ENCODE results near the gene COG2.
"Not testable (repeated sequence)": the region's sequence is repeated elsewhere in the genome, so short reads cannot be mapped to it uniquely, and the experiment has no call there.

COG2 gene

DNA sequence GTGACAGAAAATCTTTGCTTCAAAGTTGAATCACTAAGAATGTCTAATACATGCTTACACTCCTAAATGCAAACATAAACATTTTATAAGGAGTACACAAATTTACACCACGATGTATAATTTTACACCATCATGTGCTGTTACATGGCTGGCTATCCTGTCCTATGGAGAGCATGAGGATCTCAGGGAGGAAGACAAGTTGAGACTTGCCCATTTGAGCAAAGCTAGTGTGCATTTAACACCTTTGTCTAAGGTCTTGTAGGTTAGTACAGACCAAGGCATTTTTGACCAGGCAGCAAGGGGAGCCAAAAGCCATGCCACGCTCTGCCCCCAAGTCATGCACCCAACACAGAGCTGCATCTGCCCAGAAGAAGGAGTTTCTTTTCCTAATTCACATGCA lies 14.5 kb upstream of the COG2 start:
- no peak for DNase-seq (ENCODE audit: low spot score)

DNA sequence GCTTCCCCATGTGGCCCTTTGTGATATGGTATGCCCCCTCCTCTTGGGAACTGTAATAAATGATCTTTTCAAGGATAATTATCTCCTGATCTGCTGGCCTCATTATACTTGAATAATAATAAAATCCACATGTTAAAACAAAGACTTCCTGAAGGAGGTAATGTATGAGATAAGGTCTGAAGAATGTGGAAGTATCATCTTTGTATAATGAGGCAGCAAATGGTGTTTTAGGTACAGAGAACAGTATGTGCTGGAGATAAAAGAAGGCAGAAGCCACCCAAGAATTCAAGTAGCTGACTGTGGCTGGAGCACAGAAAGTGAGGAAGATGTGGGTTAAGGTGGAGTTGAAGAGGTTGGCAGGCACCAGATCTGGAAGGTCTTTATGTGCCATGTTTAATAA lies 12.8 kb upstream of the COG2 start:
- DNase-seq (ENCODE audit: low spot score): no peak

DNA sequence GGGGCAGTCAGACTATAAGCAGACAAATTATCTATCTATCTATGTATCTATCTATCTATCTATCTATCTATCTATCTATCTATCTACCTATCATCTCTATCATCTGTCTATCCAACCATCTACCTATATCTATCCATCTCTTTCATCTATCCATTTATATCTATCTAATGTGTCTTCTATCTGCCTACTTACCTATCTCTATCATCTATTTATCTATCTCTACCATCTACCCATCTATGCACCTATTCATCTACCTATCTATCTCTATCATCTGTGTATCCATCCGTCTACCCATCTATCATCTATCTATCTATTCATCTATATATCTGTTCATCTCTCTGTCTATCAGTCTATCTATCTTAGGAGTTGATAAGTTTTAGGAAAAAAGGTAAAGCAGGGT lies 10.8 kb upstream of the COG2 start:
- DNase-seq (ENCODE audit: low spot score): no peak

DNA sequence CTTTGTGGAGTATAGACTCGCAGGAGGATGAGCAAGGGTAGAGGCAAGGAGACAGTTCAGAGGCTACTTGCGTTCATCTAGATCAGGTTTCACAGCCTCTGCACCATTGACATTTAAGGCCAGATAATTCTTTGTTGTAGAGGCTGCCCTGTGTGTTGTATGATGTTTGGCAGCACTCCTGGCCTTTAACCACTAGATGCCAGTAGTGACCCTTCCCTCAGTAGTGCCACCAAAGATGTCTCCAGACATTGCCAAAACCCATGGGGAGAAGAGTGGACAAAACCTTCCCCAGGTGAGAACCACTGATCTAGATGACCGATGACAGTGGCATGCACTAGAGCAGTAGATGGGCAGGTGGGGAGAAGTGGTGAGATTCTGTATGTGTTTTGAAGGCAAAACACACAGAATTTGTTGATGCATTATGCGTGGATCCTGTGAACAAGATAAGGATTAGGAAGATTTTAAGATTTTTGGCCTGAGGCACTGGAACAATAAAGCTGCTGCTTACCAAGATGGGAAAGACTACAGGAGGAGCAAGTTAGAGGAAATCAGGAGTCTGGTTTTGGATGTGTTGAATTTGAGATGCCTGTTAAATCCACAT lies 9.9 kb upstream of the COG2 start:
- DNase-seq (ENCODE audit: low spot score): no peak

DNA sequence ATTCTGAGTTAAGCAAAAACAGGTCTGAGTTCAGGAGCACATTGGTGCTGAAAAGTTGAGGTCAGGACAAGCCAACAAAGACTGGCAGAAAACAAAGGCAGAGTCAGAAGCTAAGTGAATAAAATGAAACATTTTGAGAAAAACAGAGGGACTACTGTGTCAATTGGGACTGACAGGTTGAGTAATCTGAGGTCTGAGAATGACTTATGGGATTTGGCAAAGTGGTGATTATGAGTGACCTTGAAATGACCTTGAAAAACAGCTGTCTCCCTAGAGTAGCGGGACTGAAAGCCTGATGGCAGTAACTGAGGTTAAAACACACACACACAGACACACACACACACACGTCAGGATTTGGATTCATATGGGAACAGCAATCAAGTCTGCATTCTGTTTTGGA lies 8.8 kb upstream of the COG2 start:
- DNase-seq (ENCODE audit: low spot score): no peak

DNA sequence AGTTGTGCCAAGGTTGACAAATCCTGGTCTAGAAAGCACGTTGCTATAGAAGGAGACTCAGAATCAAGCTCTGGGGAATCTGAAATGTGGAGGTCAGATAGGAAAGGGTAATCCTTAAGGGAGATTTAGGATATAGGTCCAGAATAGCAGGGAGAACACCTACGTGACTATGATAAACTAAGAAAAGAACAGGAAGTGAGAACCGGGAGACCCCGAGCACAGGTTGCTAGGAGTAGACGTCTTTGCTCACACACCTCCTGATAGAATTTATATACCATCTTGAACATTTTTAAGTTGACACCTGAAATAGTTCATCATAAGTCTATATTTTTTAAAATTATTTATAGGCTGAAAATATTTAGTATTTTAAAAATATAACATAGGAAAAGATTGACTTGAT lies 7.9 kb upstream of the COG2 start:
- no peak for DNase-seq (ENCODE audit: low spot score)

DNA sequence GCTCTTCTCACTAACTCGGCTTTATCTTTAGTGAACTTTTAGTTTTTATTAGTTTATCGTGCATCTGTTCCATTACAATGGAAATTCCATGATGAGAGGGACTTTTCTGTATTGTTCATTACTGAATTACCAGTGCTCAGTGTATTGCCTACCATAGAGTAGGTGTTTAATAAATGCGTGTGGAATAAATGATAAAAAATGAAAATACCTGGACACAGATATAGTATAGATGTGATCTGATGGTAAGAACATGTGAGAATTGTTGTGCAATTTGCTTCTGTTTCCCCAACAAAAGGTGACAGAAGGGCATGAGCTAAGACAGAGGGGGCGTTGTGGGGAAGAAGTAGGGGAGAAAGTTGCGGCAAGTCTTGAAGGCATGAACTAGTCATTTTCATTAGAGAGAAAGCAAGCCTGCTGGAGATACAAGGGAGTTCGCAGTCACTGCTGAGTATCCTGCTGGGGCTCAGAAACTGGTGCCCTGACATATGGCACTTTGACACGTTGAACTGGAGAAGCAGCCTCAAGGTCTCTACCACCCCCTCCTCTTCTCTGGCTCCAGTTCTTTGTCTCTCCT lies 5.6 kb upstream of the COG2 start:
- DNase-seq (ENCODE audit: low spot score): no peak

DNA sequence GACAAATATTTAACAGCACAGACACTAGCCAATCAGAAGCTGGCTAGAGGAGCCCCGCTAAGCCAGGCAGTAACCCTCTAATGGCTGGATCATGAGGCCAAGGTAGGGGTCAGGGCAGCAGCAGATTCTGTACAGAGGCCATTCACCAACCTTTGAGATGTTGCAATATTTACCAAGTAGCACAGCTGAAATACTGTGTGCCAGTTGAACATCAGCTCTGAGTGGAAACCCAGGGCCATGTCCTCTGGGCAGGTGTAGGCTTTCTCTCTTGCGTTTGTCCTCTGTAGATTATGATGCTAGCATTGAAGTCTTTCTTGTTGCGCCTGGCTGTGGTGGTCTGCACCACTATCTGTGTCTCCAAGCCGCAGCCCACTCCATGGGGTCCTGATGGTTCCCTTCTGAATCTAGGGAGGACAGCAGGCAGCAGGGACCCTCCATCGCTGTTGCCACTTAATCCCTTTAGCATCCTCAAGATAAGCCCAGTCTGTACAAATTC lies 2.5 kb upstream of the COG2 start:
- DNase-seq (ENCODE audit: low spot score): no peak

DNA sequence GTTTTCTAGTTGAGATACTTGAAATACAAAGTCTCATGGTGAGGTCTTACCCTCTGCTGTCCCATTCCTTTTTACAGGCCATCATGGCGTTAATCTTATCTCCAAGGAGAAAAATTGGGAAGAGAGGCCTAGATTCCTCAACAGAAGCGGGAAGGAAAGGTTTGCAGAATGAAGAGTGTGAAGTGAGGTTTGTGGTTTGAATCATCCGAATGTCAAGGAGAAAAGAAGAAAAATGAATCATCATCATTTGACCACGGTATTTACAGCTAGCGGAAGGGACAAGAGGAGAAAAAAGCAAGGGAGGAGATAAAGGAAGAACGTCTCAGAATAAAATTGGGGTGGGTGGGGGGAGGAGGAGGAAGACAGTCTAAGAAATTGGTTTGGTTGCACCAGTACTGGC lies 935 bp upstream of the COG2 start:
- DNase-seq (ENCODE audit: low spot score): no peak

DNA sequence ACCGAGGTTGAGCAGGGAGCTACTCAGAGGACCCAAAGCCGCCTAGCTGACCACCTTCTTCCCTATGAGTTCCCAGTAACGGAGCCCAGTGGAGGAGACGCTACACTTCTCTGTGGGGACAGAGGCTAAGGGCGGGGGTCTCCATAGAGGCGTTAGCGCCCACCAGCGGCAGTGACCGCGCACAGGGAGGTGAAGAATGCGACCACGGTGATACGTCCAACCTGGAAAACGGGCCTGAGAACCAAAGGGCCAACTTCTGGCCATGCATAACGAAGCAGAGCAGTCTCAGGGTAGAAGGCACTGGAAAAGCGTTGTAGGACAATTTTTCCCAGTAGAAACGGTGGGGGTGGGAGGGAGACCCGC lies 400 bp upstream of the COG2 start:
- DNase-seq (ENCODE audit: low spot score): no peak

DNA sequence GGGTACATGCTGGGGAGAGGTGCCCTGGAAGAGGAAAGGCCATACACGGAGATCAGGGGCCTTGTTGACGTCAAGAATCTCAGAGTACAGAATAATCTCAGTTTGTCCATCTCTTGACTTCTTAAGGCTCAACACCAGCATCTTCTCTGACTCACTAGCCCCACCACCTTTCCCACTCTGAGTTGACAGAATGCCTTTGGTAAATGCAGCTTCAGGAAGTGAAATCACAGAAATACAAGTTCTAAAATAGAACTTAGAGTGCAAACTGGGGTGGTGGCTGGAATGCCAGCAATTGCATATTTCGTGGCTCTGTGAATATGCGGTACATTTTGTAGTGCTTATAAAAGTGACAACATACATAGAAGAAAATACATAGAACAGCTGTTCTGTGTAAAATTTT lies 1.6 kb downstream of the COG2 start:
- DNase-seq (ENCODE audit: low spot score): no peak

DNA sequence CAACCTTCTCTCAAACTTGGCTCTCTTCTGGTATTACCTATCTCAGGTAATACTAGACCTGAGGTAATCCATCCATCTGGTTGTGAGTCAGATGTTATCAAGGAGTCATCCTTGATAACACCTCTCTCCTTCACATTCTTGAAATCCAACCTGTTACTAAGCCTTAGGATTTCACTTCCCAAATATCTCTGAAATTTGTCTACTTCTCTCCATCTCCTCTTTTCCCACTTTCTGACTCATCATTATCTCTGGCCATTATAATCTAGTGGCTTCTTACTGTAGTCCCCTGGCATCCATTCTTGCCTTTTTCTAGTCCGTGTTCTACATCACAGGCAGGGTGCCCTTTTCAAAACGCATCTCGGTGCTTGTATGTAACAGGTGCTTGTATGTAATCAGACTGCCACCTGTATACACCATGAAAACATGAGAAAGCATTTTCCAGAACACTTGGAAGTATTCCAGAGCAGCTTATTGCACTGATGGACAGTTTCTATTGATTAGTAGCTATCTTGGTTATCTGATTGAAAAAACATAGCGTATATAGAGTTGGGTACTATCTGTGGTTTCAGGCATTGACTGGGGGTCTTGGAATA lies 4.5 kb downstream of the COG2 start:
- no peak for DNase-seq (ENCODE audit: low spot score)

DNA sequence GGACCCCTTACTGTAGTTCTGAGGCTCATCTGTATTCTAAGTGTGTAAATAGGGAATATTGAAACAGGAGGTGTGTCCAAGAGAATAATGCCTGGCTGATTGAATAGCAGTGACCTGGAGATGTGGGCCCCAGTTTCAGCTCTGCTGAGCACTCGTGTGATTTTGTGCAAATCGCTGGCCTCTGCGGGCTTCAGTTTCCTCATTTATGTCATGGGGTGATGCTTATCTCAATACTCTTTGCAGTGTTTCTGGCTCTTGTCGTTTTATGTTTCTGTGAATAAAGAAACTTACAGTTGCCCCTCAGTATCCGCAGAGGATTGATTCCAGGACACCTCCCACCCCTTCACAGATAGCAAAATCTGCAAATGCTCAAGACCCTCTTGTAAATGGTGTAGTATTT lies 5.0 kb downstream of the COG2 start:
- no peak for DNase-seq (ENCODE audit: low spot score)

DNA sequence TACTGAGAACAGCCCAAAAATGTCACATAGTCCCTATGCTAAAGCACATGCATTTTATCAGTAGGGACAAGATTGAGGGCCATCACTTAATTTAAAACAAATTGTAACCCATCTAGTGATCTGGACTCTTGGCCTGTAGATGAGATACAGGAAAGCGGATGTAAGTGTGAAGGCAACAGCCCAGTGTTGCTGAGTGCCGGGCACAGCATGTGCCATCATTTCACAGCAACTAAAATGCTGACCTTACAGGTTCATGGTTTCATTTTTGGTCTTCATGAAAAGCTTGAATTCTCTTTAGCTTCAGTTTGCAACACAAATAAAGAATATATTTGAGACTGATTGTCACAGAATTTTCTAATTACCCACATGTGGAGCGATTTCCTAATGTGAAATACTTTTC lies 5.8 kb downstream of the COG2 start:
- DNase-seq (ENCODE audit: low spot score): no peak

DNA sequence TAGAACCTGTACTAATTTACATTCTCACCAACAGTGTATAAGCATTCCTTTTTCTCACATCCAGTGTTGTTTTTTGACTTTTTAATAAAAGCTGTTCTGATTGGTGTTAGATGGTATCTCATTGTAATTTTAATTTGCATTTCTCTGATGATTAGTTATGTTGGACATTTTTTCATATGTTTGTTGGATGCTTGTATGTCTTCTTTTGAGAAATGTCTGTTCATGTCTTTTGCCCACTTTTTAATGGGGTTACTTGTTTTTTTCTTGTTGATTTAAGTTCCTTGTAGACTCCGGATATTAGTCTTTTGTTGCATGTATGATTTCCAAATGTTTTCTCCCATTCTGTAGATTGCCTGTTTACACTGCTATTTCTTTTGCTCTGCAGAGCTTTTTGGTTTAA lies 8.0 kb downstream of the COG2 start:
- DNase-seq (ENCODE audit: low spot score): no peak

DNA sequence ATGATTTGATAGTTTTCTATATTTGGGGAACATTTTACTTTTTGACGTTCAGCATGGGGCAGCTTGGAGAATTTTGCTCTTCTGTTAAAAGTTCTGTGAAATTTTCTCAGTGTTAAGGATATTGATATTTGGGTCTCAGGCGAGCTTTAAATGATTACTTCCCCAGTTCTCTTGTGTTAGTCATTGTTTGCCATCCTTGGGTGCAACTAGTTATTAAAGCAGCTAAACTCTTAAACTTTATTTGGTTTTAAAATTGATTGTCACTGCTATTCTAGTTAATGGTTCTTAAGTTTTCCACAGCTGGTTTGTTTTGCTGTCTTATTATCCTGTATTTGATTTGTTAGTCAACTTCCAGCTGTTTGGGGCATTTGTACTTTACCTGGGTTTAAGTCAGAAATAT lies 9.0 kb downstream of the COG2 start:
- no peak for DNase-seq (ENCODE audit: low spot score)

DNA sequence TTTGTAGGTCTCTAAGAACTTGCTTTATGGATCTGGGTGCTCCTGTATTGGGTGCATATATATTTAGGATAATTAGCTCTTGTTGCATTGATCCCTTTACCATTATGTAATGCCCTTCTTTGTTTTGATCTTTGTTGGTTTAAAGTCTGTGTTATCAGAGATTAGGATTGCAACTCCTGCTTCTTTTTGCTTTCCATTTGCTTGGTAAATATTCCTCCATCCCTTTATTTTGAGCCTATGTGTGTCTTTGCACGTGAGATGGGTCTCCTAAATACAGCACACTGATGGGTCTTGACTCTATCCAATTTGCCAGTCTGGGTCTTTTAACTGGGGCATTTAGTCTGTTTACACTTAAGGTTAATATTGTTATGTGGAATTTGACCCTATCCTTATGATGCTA lies 14.4 kb downstream of the COG2 start:
- DNase-seq (ENCODE audit: low spot score): not testable (repeated sequence)

DNA sequence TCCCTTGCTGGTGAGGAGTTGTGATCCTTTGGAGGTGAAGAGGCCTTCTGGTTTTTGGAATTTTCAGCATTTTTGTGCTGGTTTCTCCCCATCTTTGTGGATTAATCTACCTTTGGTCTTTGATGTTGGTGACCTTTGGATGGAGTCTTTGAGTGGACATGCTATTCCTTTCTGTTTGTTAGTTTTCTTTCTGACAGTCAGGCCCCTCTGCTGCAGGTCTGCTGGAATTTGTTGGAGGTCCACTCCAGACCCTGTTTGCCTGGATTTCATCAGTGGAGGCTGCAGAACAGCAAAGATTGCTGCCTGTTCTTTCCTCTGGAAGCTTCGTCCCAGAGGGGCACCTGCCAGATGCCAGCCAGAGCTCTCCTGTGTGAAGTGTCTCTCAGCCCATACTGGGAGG lies 15.8 kb downstream of the COG2 start:
- DNase-seq (ENCODE audit: low spot score): not testable (repeated sequence)

DNA sequence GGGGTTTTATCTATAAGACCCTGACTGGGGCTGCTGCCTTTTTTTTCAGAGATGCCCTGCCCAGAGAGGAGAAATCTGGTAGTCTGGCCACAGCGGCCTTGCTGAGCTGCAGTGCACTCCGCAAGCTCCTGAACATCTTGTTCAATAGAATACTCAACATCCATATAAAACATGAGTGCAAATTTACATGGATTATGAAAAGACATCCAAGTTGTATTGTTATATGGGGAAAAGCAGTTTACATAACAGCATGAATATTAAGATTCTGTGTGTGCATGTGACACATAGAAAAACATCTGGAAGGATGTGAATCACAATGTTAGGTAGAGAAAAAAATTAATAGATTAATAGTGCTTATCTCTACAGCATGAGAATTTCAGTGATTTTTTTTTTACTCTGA lies 16.4 kb downstream of the COG2 start:
- no peak for DNase-seq (ENCODE audit: low spot score)

DNA sequence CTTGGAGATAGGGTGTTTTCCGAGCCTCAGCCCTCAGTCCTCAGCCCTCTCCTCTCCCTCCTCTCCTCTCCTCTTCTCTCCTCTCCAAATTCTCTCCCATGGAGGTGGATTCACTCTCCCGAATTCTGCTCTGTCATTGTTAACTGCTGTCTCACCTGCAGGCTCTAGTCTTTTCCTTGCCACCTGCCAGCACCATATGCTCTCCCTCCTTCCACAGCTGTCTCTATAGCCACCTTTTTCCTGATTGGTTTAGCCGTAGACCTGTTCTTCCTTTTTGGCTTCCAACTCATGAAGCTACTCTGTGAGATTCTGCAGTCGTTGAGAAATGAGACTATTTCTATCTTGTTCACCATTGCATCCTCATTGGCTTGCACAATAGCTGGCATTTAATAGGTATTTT lies 19.7 kb downstream of the COG2 start:
- no peak for DNase-seq (ENCODE audit: low spot score)

DNA sequence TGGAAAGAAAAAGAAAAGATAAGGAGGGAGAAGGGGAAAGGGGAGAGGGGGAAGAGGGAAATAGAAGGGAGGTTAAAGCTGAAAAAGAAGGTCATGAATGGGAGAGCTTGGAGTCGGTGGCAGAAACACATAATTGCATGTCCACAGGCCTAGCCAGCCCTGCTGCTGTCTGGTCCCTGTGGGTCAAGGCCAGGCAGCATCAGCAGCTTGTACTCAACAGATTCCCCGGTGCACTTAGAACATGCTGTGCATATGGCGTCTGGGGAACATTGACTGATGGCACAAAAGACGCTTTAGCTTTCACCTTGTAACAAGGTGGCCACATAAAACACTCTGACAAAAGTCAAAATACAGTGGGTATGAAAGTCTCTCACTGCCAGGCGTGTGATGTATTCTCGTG lies 25.9 kb downstream of the COG2 start:
- DNase-seq (ENCODE audit: low spot score): no peak

DNA sequence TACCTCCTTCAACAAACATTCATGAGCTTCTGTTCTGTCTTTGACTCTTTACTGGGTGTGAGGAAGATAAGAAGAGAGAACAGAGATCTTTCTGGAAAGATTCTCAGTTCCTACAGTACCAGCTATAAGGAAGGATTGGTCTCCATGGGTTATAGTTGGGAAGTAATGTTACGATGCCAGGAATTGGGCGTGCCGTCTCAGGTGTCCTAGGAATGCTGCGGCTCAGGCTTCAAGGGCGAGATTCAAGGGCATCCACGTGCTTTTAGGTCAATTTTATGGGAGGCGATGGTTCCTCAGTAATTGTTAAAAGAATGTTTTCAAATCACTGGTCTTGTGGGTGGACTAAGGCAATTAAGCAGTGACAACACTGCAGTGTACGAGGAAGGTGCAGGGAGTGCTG lies 27.3 kb downstream of the COG2 start:
- no peak for DNase-seq (ENCODE audit: low spot score)

DNA sequence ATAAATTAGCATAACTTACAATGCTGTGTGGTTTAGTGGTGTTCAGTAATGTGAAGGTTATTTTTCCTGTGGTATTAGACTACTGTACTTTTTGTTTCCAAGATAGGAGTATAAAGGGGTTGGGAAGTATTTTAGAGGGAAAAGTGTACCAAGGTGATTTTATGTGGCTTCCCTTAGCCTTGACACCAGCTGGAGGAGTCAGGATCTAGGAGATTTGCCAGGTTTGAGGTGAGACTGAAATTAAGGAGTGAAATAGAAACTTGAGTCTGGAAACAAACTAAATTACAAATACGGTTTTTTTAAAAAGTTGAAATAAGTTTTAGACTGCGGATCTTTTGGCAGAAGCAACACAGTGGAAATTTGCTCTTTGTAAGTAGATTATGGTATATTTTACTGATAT lies 32.3 kb downstream of the COG2 start:
- no peak for DNase-seq (ENCODE audit: low spot score)

DNA sequence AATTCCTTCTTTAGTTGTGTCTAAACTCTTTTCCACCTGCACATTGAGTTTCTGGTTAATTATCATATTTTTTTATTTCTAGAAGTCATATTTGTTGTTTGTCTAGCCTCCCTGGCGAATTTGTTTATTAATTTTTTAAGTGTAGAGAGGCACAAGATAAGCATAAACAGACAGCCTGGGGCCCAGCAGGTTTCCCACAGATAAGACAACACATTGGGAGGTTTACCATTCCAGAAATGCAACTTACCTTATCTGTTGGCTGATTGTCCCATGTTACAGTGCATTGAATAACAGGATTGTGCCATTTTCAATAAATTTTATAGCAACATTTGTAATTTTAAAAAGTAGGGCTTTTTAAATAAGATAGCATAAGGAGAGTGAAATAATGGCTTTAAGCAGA lies 34.9 kb downstream of the COG2 start:
- DNase-seq (ENCODE audit: low spot score): no peak

Data from CD4-positive, alpha-beta T cell treated with Interleukin-2 at 100 ng/mL for 4 hours (primary cell).